Measurements from ENCODE around the gene SMYD3.

The SMYD3 gene

DNA sequence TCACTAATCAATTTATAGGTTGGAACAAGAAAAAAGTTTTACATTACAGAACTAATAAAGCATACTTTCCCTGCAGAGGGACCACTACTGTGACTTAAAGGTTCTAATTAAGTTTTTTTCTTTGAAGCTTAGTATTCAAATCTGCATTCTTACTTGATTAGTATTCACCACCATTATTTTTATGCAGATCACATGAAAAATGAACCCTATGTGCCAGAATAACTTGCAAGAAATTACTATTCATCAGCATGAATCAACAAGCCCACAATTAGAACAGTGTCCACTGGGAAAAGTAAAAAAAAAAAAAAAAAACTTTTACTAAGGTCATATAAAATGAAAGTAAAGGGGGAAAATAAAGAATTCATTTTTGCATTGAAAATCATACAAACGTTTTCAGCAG is 90.8 kb downstream of the SMYD3 start:
- no peak for DNase-seq (ENCODE audit: low spot score)

DNA sequence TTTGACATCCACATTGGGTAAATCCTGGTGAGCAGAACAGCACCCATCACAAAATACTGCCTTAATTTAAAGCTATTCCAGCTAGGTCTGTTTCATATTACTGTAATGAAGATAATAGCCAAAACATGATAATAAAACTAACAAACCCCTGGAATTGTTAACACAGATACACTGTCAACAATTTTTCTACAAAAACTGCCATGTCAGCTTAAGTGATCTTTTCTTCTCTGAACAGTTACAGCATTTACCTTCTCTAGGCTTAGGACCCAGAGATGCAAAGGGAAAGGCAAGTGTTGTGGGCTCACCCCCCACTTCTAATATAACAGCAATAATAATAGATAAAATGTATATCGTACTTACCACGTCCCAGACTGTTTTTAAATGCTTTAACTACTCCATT is 92.1 kb downstream of the SMYD3 start:
- no peak for DNase-seq (ENCODE audit: low spot score)

DNA sequence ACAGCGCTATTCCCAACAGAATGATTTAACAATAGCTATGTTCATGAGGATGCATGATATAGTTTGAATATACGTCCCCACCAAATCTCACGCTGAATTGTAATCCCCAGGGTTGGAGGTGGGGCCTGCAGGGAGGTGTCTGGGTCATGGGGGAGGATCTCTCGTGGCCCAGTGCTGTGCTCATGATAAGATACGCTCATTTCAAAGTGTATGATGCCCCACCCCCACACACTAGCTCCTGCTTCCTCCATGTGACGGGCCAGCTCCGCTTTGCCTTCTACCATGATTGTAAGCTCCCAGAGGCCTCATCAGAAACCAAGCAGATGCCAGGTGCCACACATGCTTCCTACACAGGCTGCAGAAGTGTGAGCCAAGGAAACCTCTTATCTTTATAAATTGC is 93.6 kb downstream of the SMYD3 start:
- DNase-seq (ENCODE audit: low spot score), result no peak

DNA sequence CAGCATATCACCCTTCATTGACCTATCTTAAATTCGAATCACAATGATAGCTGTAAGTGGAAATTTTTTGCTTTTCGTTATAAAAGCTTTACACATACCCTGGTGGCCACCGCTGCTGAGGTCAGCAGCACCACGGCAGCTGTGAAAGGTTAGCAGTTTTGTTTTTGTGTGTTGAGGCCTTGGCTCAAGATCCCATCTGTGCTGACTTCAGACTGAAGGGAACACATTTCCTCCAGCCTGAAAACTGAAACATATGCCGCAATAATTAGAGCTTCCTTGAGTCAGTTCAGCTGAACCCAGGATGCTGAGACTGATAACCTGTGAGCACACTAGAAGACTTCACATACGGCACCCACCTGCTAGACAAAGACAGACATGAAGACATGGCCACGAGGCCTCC is 103.0 kb downstream of the SMYD3 start:
- no peak for DNase-seq (ENCODE audit: low spot score)

DNA sequence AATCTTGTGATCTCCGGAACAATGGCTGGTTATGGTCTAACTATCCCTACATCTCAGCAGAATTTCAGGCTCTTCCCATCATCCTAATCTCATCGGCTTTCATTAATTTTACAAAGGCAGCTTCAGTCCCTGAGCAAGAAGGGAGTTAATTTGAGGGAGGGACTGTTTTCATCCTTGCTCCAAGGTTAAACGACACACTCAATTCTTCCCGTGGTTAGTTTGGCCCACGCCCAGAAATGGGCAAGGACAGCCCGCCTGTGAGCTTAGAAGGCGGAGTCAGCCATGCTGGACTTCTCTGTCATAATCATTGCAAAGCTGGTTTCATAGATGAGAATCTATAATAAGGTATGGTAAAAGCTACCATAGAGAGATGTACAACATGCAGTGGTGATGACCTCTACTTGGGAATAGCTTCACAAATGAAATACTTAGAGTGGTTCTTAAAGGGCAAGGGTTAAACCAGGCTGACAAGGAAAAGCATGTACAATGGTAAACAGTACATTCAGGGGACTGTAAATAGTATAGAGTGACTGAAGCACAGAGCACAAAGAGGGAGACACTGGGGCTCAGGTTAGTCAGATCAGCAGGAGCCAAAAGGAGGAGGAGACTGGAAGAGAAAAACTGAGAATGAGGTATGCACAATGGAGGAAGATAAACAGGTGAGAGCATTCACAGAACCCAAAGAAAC is 108.8 kb downstream of the SMYD3 start:
- no peak for DNase-seq (ENCODE audit: low spot score)

DNA sequence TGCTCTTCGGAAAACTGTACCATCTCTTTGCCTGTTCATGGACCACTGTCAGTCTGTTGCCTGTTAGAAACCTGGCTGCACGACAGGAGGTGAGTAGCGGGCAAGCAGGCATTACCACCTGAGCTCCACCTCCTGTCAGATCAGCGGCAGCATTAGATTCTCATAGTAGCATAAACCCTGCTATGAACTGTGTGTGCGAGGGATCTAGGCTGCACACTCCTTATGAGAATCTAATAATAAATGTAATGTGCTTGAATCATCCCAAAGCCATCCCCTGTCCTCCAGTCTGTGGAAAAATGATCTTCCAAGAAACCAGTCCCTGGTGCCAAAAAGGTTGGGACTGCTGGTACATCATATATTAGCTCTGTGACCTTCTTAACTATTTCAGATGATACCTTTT is 110.0 kb downstream of the SMYD3 start:
- DNase-seq (ENCODE audit: low spot score), result no peak

DNA sequence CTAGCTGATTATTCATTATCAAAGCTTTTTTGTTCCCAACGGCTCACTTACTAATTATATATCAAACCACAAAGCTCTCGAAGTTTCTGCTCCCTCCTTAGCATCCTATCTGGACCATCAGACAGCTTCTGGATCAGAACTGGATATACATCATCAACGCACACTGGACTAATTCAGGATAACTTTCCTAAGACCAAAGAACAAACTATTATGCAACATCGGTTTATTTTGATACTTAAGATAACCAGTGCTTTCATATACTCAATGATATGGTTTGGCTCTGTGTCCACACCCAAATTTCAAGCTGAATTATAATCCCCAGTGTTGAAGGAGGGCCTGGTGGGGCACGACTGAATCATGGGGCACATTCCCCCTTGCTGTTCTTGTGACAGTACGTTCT is 110.8 kb downstream of the SMYD3 start:
- DNase-seq (ENCODE audit: low spot score), result no peak

DNA sequence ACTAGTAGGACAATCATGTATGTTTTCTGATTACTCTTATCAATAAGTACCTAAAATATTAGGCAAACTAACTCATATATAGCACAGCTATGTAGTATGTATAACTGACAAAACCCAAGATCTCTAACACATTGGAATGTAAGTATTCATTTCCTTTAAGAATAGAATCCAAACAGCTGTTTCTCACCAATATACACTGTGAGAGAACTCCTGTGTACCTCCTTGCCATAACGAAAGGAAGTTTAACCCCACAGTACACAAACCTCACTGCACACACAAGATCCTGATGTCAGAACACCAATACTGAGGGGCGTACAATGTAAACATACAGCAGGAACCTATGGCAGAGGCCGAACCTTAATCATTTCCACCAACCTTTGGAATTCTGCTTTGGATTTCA is 113.0 kb downstream of the SMYD3 start:
- no peak for DNase-seq (ENCODE audit: low spot score)

DNA sequence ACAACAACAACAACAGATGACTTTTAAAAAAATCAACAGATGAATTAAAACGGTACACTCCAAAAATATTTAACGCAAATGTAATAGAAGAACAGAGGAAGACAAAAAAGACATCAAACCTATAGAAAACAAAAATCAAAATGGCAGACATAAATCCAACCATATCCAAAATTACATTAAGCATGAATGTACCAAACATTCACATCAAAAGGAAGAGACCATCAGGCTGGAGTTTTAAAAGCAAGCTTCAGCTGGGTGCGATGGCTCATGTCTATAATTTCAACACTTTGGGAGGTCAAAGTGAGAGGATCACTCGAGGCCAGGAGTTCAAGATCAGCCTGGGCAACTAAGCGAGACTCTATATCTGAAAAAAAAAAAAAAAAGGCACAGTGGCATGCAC is 116.2 kb downstream of the SMYD3 start:
- DNase-seq (ENCODE audit: low spot score), result no peak

DNA sequence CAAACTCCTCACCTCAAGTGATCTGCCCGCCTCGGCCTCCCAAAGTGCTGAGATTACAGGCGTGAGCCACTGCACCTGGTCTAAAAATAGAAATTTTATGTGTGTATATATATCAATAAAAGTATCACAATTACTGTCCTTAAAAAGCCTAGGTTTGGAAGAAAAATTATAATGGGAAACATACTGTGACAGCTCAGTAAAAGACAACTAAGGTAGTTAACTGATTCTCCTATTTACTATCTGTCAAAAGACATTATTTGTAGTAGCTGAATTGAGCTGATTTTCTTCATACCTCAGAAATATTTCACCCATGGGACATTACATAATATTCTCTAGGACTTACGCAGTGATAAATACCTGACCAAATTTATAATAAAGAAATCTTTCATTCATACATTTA is 122.5 kb downstream of the SMYD3 start:
- no peak for DNase-seq (ENCODE audit: low spot score)

DNA sequence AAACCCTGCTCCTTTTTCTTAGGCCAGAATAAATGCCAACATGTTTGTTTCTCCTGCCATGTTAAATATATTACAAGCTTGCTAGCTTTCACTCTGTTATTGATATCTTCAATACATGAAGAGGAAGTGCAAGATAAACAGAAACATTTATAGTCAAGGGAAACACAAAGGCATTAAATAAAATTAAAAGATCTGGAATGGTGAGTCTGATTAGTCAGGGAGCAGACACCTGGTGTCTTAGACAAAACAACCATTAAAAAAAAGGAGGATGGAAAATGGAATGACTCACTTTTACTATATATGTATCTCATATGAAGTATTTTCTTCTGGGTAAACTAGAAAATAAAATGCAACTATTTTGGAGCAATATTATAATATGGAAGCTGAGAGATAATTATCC is 123.3 kb downstream of the SMYD3 start:
- no peak for DNase-seq (ENCODE audit: low spot score)

DNA sequence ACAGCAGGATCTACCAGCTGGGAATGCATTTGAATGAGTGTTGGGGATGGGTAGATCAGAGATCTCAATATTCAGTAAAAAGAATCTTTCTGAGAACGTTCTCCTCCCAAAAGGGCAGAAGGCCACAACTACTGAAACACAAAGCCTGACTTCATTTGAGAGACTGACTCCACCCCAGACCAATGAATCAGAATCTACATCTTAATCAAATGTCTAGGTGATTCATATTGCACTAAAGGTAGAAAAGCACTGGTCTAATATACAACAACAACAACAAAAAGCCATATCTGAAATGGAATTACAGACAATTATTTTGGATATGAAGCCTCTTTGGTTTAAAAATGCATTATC is 123.9 kb downstream of the SMYD3 start:
- DNase-seq (ENCODE audit: low spot score), result no peak

DNA sequence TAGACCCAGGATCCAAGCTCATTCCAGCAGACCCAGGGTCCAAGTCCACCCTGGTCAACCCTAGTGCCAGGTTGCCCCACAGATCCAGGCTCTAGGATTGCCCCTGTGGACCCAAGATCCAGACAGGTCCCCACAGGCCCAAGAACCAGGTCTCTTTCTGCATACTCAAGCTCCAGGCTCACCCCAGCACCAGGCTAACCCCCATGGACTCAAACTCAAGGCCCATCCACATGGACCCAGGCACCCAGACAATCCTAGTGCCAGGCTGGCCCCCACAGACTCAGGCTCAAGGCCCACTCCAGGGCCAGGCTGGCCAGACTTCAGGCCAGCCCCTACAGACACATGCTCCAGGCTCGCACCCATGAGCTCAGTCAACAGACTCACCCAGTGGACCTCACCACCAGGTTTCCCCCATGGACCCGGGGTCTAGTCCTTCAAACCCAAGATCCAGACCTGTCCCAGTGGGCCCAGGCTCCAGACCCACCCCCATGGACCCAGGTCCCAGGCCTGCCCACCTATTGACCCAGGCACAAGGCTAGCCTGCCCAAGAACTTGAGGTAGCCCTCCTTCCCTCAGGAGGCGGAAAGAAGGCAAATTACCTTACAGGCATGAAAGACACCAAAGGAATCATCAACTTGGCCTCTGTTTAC is 124.4 kb downstream of the SMYD3 start:
- no peak for DNase-seq (ENCODE audit: low spot score)

DNA sequence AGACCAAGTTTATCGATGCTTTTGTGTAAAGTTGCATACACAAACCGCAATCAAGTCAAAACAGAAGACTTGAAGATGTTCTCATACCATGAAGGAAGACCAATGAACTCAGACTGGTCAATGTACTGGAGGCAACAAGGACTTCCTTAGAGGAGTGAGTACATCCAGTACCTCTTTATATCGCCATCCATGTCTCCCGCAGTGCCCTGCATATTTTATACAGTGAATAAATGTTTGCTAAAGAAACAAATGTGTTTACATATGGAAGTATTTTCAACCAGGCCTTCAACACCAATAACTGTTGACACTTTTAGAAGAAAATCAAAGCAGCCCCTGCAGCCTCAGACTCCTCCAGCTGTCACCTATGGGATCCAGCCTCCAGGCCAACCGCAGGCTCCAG is 125.6 kb downstream of the SMYD3 start:
- DNase-seq (ENCODE audit: low spot score), result no peak

DNA sequence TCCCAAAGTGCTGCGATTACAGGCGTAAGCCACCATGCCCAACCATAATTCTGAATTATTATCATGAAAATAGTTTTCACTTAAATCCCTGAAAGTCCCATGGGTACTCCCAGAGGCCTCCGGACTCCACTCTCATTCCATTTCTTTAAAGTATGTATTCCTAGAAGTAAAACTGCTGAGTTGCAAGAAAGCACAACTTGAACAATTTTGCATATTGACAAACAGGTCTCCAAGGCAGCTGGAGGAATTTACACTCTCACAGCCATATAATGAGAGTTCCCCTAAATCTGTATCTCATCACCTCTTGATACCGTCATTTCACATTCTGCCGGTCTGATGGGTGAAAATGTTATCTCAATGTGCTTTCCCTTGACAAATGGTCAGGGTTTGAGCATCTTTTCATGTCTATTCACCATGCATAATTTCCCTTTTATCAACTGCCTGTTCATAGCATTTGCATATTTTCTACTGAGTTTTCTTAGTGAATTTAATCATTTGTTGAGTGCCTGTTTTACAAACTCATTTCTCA is 129.4 kb downstream of the SMYD3 start:
- no peak for DNase-seq (ENCODE audit: low spot score)

DNA sequence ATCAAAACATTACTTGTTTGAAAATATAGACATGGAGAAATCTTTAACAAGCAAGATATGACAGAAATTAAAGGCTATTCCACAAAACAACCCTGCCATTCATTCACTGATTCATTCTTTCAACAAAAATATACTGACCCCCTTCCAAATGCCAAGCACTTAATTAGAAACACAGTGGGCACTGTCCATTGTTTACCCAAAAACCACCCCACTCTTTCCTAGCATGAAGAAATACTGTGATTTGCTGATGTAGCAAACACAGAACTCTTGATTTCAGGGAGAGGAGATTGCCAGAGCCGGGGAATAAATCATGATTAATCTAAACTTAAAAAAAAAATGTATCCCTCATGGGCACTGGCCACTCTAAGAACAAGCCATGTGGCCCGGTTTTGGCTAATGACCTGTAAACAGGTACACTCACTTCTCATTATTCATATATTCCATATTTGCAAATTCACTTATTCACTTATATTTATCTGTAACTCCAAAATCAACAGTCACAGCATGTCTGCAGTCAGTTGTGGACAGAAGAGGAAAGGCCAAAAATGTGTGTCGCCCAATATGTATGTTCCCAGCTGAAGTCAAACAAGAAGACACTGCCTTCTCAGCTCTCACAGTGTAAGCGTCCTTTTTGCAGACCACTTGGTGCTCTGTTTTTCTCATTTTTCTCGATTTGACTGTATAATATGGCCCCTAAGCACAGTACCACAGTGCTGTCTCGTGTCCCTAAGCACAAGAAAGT is 133.1 kb downstream of the SMYD3 start:
- DNase-seq (ENCODE audit: low spot score), result no peak

DNA sequence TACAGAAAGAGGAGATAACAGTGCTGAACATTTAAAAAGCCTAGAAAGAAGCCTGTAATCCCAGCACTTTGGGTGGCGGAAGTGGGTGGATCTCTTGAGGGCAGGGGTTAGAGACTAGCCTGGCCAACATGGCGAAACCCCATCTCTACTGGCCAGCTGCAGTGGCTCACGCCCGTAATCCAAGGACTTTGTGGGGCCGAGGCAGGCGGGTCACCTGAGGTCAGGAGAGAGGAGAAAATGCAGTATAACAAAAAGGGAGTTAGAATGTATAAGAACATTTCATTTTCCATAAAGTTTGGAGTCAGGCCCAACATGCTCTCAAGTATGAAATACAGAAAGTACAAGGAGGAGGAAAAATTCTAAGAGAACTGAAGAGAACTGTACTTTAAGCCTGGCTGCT is 134.5 kb downstream of the SMYD3 start:
- no peak for DNase-seq (ENCODE audit: low spot score)

DNA sequence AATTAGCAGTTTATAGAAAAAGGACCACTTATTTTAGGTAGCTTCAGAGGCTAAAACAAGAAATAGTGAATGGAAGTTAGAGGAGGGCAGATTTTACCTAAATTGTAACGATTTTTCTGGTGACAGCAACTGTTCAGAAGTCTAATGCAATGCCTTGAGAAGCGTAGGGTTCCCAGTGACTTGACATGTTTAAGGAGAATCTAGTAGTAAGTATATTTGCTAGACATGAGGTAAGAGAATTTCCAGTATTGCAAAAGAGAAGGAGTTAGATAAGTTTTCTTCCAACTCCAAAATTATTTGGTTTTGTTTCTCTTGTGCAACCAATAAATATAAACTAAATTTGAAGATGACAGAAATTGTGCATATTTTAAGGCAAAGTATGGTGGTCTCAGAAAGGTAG is 140.0 kb downstream of the SMYD3 start:
- no peak for DNase-seq (ENCODE audit: low spot score)

DNA sequence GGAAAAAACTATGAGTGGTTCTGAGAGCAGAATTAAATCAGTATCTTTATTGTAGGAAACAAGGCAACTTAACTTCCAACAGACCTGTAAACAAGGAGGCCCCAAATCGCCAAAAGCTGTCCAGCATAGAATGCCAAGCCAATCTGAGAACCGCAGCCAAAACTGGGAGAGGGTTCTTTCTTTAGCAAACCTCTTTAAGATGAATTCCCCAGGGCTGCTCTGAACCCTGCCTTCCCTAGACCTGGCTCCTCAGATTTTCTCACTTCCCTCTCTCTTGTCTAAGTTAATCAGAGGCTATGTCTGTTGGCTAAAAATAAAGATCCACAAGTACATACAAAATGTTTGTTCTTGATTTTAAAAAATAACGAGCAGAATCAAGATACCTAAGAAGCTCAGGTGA is 141.4 kb downstream of the SMYD3 start:
- DNase-seq (ENCODE audit: low spot score), result no peak

DNA sequence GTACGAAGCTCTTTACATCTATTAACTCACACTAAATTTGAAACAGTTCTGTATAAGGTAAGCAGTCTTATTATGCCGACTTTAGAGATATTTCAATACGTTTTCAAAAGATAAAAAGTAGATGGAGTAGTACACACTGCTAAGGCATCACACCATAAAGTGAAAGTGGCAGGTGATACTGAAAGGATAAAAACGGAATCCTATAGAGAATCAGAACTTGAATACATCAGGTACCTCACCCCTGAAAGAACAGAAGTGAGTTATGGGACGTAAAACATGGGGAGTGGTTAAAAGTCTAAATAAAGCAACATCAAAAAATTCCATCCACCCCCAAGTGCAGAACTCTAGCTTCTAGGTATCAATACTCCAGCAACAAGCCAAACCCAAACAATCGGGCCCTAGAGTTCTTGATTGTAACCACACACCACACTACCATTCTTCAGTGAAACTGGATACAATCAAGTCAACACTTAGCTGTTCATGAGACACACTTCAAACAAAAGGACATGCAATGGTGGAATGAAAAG is 142.6 kb downstream of the SMYD3 start:
- DNase-seq (ENCODE audit: low spot score), result no peak

DNA sequence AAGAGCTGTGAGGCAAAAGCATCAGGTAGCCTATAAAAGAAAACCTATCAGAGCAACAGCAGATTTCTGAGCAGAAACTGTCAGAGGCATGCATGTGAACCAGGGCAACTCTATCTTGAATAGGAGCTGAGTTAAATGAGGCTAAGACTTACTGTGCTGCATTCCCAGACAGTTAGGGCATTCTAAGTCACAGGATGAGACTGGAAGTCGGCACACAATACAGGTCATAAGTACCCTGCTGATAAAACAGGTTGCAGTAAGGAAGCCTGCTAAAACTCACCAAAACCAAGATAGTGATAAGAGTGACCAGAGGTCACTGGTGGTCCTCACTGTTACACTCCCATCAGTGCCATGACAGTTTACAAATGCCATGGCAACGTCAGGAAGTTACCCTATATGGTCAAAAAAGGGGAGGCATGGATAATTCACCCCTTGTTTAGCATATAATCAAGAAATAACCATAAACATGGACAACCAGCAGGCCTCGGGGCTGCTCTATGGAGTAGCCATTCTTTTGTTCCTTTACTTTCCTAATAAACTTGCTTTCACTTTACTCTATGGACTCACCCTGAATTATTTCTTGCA is 150.0 kb downstream of the SMYD3 start:
- DNase-seq (ENCODE audit: low spot score), result peak; percentile 6

DNA sequence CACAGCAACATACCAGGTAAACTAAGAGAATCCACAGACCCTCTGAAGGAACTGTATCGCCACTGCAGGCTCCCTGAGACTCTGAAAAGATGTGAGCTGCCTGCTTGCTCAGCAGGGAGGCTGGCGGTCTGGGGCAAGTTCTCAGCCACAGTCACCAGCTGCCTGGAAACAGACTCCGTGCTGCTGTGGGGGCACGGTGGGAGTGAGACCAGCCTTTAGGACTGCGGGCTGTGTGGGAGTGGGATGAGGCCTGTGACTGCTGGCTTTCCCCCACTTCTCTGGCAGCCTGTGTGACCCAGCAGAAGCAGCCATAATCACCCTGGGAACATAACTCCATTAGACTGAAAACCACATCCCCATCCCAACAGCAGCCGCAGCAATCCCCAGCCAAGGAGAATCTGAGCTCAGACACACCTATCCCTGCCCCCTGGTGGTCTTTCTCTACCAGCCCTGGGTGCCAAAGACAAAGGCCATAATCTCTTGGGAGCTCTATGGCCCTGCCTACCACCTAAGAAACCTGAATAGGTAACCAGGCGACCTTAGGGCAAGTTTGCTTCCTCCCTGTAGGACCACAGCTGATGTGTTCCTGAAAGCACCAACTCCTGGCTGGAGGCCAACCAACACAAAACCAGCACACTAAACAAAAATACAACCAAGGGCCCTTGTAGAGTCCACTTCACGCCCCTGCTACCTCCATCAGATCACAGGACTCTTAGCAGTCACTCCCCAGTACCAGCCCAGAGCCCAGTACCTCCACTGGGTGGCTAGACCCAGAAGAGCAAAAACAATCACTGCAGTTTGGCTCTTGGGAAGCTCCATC is 151.5 kb downstream of the SMYD3 start:
- no peak for DNase-seq (ENCODE audit: low spot score)
